T-cell (primary cell): ENCODE measurements around the gene MPHOSPH9. TPM values are rescaled to one million over a fixed set of nuclear protein-coding genes. Genes with fewer than 3 reads are reported as not detected.

Experiments
- ATAC-seq, 4 experiments: fragments of 200-7000 bp in 3 of 4; fragments of 150-1000 bp in 1 of 4; cut with Tn5 transposase; replicated peaks in 1 of 4; 1 replicate in 3 of 4; 2 replicates in 1 of 4; pipeline ENCODE4 v1.10.0; 2021; ENCODE audit warnings: moderate library complexity in 3 of 4, mild to moderate bottlenecking in 2 of 4, moderate number of reproducible peaks in 1 of 4
- CTCF ChIA-PET, 2 donors: fragments of 300-600 bp; sonication (Branson Sonifier 250); formaldehyde crosslinking; loops; one replicate each; lab custom pipeline; 2022; ENCODE audit warnings: antibody characterized with exemption in 2 of 2; lab: Charles Lee
- POLR2A ChIA-PET, 2 donors: fragments of 300-600 bp; sonication (Branson Sonifier 250); formaldehyde crosslinking; loops; one replicate each; lab custom pipeline; 2022; ENCODE audit warnings: antibody characterized with exemption in 2 of 2; lab: Charles Lee
- DNase-seq, 35 experiments: peaks; one replicate each; pipeline versions ENCODE4 v3.0.0 to v3.0.0-alpha.2; 2013 to 2023
- H3K27ac ChIP-seq: one replicate; pipeline ENCODE4 v1.5.1; 2013; ENCODE audit warnings: low read length
- H3K27me3 ChIP-seq, 2 experiments: replicated peaks in 1 of 2; 1 replicate in 1 of 2; 2 replicates in 1 of 2; pipeline versions ENCODE4 v1.6.1 to v1.7.0; 2013; ENCODE audit warnings: low read length in 1 of 2, mixed read lengths in 1 of 2; ENCODE audit not compliant: control insufficient read depth in 2 of 2, insufficient read depth in 2 of 2; ENCODE audit errors: extremely low read depth in 1 of 2
- H3K36me3 ChIP-seq, 2 donors: 1 replicate in 1 of 2; 2 replicates in 1 of 2; pipeline versions ENCODE4 v1.6.1 to v1.7.0; 2013; ENCODE audit warnings: low read length in 1 of 2; ENCODE audit not compliant: control insufficient read depth in 2 of 2, insufficient read depth in 1 of 2; ENCODE audit errors: extremely low read depth in 1 of 2
- H3K4me1 ChIP-seq, 2 experiments: 1 replicate in 1 of 2; 2 replicates in 1 of 2; pipeline versions ENCODE4 v1.6.1 to v1.7.0; 2013; ENCODE audit warnings: low read length in 2 of 2, mixed read lengths in 1 of 2; ENCODE audit not compliant: insufficient read depth in 2 of 2, control insufficient read depth in 1 of 2; ENCODE audit errors: extremely low read depth in 1 of 2
- H3K4me3 ChIP-seq, 2 donors: 1 replicate in 1 of 2; 2 replicates in 1 of 2; pipeline versions ENCODE4 v1.5.1 to v1.7.0; 2013; ENCODE audit warnings: mild to moderate bottlenecking in 2 of 2, low read length in 1 of 2, moderate library complexity in 1 of 2; ENCODE audit not compliant: control insufficient read depth in 1 of 2; ENCODE audit errors: extremely low read depth in 1 of 2
- H3K9me3 ChIP-seq: 2 replicates; pipeline ENCODE4 v1.7.0; 2013
- H3K27ac Mint-ChIP-seq, 2 donors: one replicate each; pipeline ENCODE4 v1.8.0; 2020 to 2021; ENCODE audit warnings: mild to moderate bottlenecking in 2 of 2, mixed read lengths in 2 of 2
- H3K27me3 Mint-ChIP-seq, 2 donors: one replicate each; pipeline ENCODE4 v1.8.0; 2021 to 2022; ENCODE audit warnings: mixed read lengths in 2 of 2
- H3K36me3 Mint-ChIP-seq: one replicate; pipeline ENCODE4 v1.8.0; 2021; ENCODE audit warnings: mixed read lengths
- H3K4me1 Mint-ChIP-seq, 3 donors: one replicate each; pipeline ENCODE4 v1.8.0; 2020 to 2022; ENCODE audit warnings: mixed read lengths in 3 of 3, mild to moderate bottlenecking in 1 of 3
- H3K4me3 Mint-ChIP-seq, 3 donors: one replicate each; pipeline ENCODE4 v1.8.0; 2020 to 2022; ENCODE audit warnings: mild to moderate bottlenecking in 3 of 3, mixed read lengths in 3 of 3, moderate library complexity in 3 of 3
- H3K9me3 Mint-ChIP-seq, 3 donors: one replicate each; pipeline ENCODE4 v1.8.0; 2020 to 2022; ENCODE audit warnings: mixed read lengths in 3 of 3
- WGBS: methylation state at CpG from one replicate; pipeline ENCODE4 v1.1.5; 2013; ENCODE audit warnings: missing lambda C conversion rate; ENCODE audit not compliant: insufficient coverage; 5-methylcytosine and 5-hydroxymethylcytosine counted together
- total RNA-seq, 35 experiments: library from RNA in 6 of 35; stranded (reverse) in 6 of 35; fragments of 120-200 nt in 1 of 35; gene quantifications; one replicate each; pipeline versions ENCODE4 v1.2.1 to v1.2.4 and lab custom pipeline; 2013 to 2026

The MPHOSPH9 gene
- total RNA-seq, 5 donors from 2014 or later (not counting 1 experiment from before 2014, with no cell fraction given), result 48.5 to 105 (median 56.3) TPM

- Mint-ChIP-seq H3K4me3 (no peak overlapping the region), H3K9me3 (no peaks in the 10 kb centered on the region), H3K4me1 (peaks cover 15 to 30% (median 28%) of the 10 kb centered on the region in 3 donors), H3K36me3 (no peaks in the 10 kb centered on the region), H3K27me3 (no peaks in the 10 kb centered on the region), H3K27ac (no peak overlapping the region)
- Histone ChIP-seq H3K27me3 (peaks cover 0 to 5% of the 10 kb centered on the region in 2 experiments), H3K4me3 (peak overlapping the region in 1 of 2 donors; percentile 58), H3K9me3 (no peaks in the 10 kb centered on the region), H3K27ac (no peak overlapping the region), H3K4me1 (peaks cover 13 to 39% of the 10 kb centered on the region in 2 experiments), H3K36me3 (no peaks in the 10 kb centered on the region)
- POLR2A ChIA-PET, result interaction anchor here in 1 of 2 donors (0.6 kb wide), 1 partner anchor 90 kb away, joined by 5 read pairs; no protein-coding TSS in a partner anchor
- under 1% methylated on average over 106 of the region's 108 CpGs for WGBS
- DNase-seq (peak; percentile 36 to 82 (median 66)), ATAC-seq (peak; percentile 83 to 86 (median 84))
- CTCF ChIA-PET, result interaction anchor here (0.6 kb wide), 2 partner anchors 94 to 95 kb away, joined by 3 to 4 read pairs; no protein-coding TSS in a partner anchor
These were observed 38.2 kb upstream of the MPHOSPH9 start for GRCh38 chr12:123271001-123271668.

- Mint-ChIP-seq H3K4me1 (peaks cover 15 to 30% (median 28%) of the 10 kb centered on the region in 3 donors), H3K27me3 (no peaks in the 10 kb centered on the region), H3K4me3 (peak overlapping the region; percentile 77 to 79 (median 79)), H3K36me3 (no peaks in the 10 kb centered on the region), H3K27ac (peak overlapping the region; percentile 28 to 75), H3K9me3 (no peaks in the 10 kb centered on the region)
- H3K27ac ChIP-seq, result no peak overlapping the region
- WGBS, result 2% methylated on average over 43 of the region's 51 CpGs
- peaks cover 13 to 39% of the 10 kb centered on the region in 2 experiments for H3K4me1 ChIP-seq
- peak overlapping the region; percentile 48 to 58 for H3K4me3 ChIP-seq
- ChIA-PET POLR2A (interaction anchor here (0.5 to 0.6 kb wide), 2 partner anchors 33 to 91 kb away, joined by 4 to 5 read pairs; no protein-coding TSS in a partner anchor), CTCF (interaction anchor here (0.6 kb wide), 3 partner anchors 95 to 770 kb away, joined by 3 to 4 read pairs (median 3); partner anchors contain the start of gene ZCCHC8 (in 1 of the 2))
- H3K27me3 ChIP-seq, result peaks cover 0 to 5% of the 10 kb centered on the region in 2 experiments
- no peaks in the 10 kb centered on the region for H3K9me3 ChIP-seq
- DNase-seq (peak in 2 of 35 experiments; percentile 14 to 20), ATAC-seq (peak in 3 of 4 experiments; percentile 1)
- H3K36me3 ChIP-seq, result peaks cover 0 to 2% of the 10 kb centered on the region in 2 donors
These were observed 37.5 kb upstream of the MPHOSPH9 start for GRCh38 chr12:123270214-123271000.

GRCh38 chr12:123269896-123270213, 36.9 kb upstream of the MPHOSPH9 start:
- 9% methylated on average over 5 of the region's 7 CpGs for WGBS
- Histone ChIP-seq H3K36me3 (peaks cover 0 to 2% of the 10 kb centered on the region in 2 donors), H3K4me1 (peaks cover 13 to 39% of the 10 kb centered on the region in 2 experiments), H3K27ac (no peak overlapping the region), H3K9me3 (no peaks in the 10 kb centered on the region), H3K4me3 (peak overlapping the region; percentile 48 to 58), H3K27me3 (peaks cover 0 to 5% of the 10 kb centered on the region in 2 experiments)
- ChIA-PET CTCF (no interaction called here), POLR2A (interaction anchor here in 1 of 2 donors (0.5 to 0.6 kb wide), 2 partner anchors 34 to 167 kb away, joined by 3 to 4 read pairs; no protein-coding TSS in a partner anchor)
- Mint-ChIP-seq H3K27me3 (no peaks in the 10 kb centered on the region), H3K36me3 (no peaks in the 10 kb centered on the region), H3K27ac (peak overlapping the region; percentile 27 to 75), H3K4me3 (peak overlapping the region; percentile 77 to 79 (median 79)), H3K4me1 (peaks cover 15 to 30% (median 28%) of the 10 kb centered on the region in 3 donors), H3K9me3 (no peaks in the 10 kb centered on the region)
- no peak for ATAC-seq
- peak in 2 of 35 experiments; percentile 14 to 33 for DNase-seq

GRCh38 chr12:123269395-123269892, 36.5 kb upstream of the MPHOSPH9 start:
- peaks cover 13 to 39% of the 10 kb centered on the region in 2 experiments for H3K4me1 ChIP-seq
- CTCF ChIA-PET, result interaction anchor here in 1 of 2 donors (0.6 to 0.7 kb wide), 2 partner anchors 63 to 289 kb away, joined by 3 to 4 read pairs; partner anchors contain the start of gene ARL6IP4
- H3K36me3 Mint-ChIP-seq, result no peaks in the 10 kb centered on the region
- ATAC-seq, result peak; percentile 2 to 26 (median 7)
- peak overlapping the region in 1 of 2 donors; percentile 75 for H3K27ac Mint-ChIP-seq
- H3K27me3 ChIP-seq, result peaks cover 0 to 5% of the 10 kb centered on the region in 2 experiments
- DNase-seq, result peak in 17 of 35 experiments; percentile 15 to 55 (median 22)
- 31% methylated on average over 27 of the region's 32 CpGs for WGBS
- H3K9me3 Mint-ChIP-seq, result no peaks in the 10 kb centered on the region
- H3K36me3 ChIP-seq, result peaks cover 0 to 2% of the 10 kb centered on the region in 2 donors
- H3K9me3 ChIP-seq, result no peaks in the 10 kb centered on the region
- H3K27ac ChIP-seq, result no peak overlapping the region
- H3K27me3 Mint-ChIP-seq, result no peaks in the 10 kb centered on the region
- H3K4me1 Mint-ChIP-seq, result peaks cover 15 to 30% (median 28%) of the 10 kb centered on the region in 3 donors
- POLR2A ChIA-PET, result interaction anchor here in 1 of 2 donors (0.6 to 1.1 kb wide), 2 partner anchors 28 to 167 kb away, joined by 3 read pairs; no protein-coding TSS in a partner anchor
- peak overlapping the region; percentile 48 to 58 for H3K4me3 ChIP-seq
- peak overlapping the region; percentile 77 to 79 (median 79) for H3K4me3 Mint-ChIP-seq

- Mint-ChIP-seq H3K4me3 (peak overlapping the region; percentile 55 to 79 (median 56)), H3K27me3 (no peaks in the 10 kb centered on the region), H3K4me1 (peaks cover 15 to 30% (median 28%) of the 10 kb centered on the region in 3 donors), H3K27ac (no peak overlapping the region), H3K36me3 (no peaks in the 10 kb centered on the region), H3K9me3 (no peaks in the 10 kb centered on the region)
- 83% methylated on average over 12 of the region's 13 CpGs for WGBS
- no peaks in the 10 kb centered on the region for H3K9me3 ChIP-seq
- ATAC-seq (no peak), DNase-seq (no peak)
- peak overlapping the region in 1 of 2 donors; percentile 26 for H3K4me3 ChIP-seq
- ChIA-PET CTCF (interaction anchor here in 1 of 2 donors (0.6 to 0.7 kb wide), 2 partner anchors 63 to 288 kb away, joined by 3 to 4 read pairs; partner anchors contain the start of gene ARL6IP4), POLR2A (interaction anchor here in 1 of 2 donors (0.7 to 1.1 kb wide), 2 partner anchors 27 to 945 kb away, joined by 3 read pairs; no protein-coding TSS in a partner anchor)
- H3K27ac ChIP-seq, result no peak overlapping the region
- peaks cover 13 to 39% of the 10 kb centered on the region in 2 experiments for H3K4me1 ChIP-seq
- H3K36me3 ChIP-seq, result peaks cover 0 to 2% of the 10 kb centered on the region in 2 donors
- peaks cover 0 to 5% of the 10 kb centered on the region in 2 experiments for H3K27me3 ChIP-seq
These were observed 35.9 kb upstream of the MPHOSPH9 start for GRCh38 chr12:123268850-123269249.
